Neuronal stem cell (in vitro differentiated cells): ENCODE measurements around the gene ZNF343. TPM values are rescaled to one million over a fixed set of nuclear protein-coding genes. Genes with fewer than 3 reads are reported as not detected.

Source experiments
- DNase-seq: peaks from one replicate; pipeline ENCODE4 v3.0.0-alpha.2; 2013; ENCODE audit warnings: low spot score
- H2AFZ ChIP-seq: one replicate; pipeline ENCODE4 v1.6.1; 2013; ENCODE audit warnings: mild to moderate bottlenecking, low read length, inconsistent platforms
- H2AK5ac ChIP-seq: 2 replicates; pipeline ENCODE4 v1.6.1; 2013; ENCODE audit warnings: low read depth, mild to moderate bottlenecking, inconsistent platforms, low read length, moderate library complexity, mixed read lengths
- H2BK120ac ChIP-seq: 2 replicates; pipeline ENCODE4 v1.6.1; 2013; ENCODE audit warnings: low read depth, mild to moderate bottlenecking, inconsistent platforms, low read length, moderate library complexity, mixed read lengths
- H2BK12ac ChIP-seq: one replicate; pipeline ENCODE4 v1.6.1; 2013; ENCODE audit warnings: low read length, inconsistent platforms
- H2BK15ac ChIP-seq: 2 replicates; pipeline ENCODE4 v1.6.1; 2013; ENCODE audit warnings: mild to moderate bottlenecking, low read length, inconsistent platforms, mixed read lengths
- H2BK5ac ChIP-seq: one replicate; pipeline ENCODE4 v1.6.1; 2013; ENCODE audit warnings: inconsistent platforms, mild to moderate bottlenecking, low read length, moderate library complexity
- H3K14ac ChIP-seq: one replicate; pipeline ENCODE4 v1.6.1; 2013; ENCODE audit warnings: low read length, inconsistent platforms
- H3K18ac ChIP-seq: 2 replicates; pipeline ENCODE4 v1.6.1; 2013; ENCODE audit warnings: low read length, inconsistent platforms
- H3K23ac ChIP-seq: 2 replicates; pipeline ENCODE4 v1.6.1; 2013; ENCODE audit warnings: low read depth, mild to moderate bottlenecking, mixed read lengths, low read length, inconsistent platforms; ENCODE audit not compliant: poor library complexity
- H3K27ac ChIP-seq: replicated peaks from 3 replicates; pipeline ENCODE4 v1.5.1; 2013; ENCODE audit warnings: low read length, inconsistent platforms
- H3K27me3 ChIP-seq, 3 experiments: 2 replicates each; pipeline ENCODE4 v1.6.1; 2013; ENCODE audit warnings: low read length in 3 of 3, mild to moderate bottlenecking in 2 of 3, inconsistent platforms in 1 of 3, low read depth in 1 of 3, mixed read lengths in 1 of 3, moderate library complexity in 1 of 3; ENCODE audit not compliant: control insufficient read depth in 3 of 3, insufficient read depth in 3 of 3
- H3K36me3 ChIP-seq, 2 donors: replicated peaks in 1 of 2; 2 replicates each; pipeline ENCODE4 v1.6.1; 2013; ENCODE audit warnings: low read length in 2 of 2; ENCODE audit not compliant: control insufficient read depth in 2 of 2, insufficient read depth in 2 of 2
- H3K4ac ChIP-seq: 2 replicates; pipeline ENCODE4 v1.6.1; 2013; ENCODE audit warnings: inconsistent platforms, mild to moderate bottlenecking, low read length, moderate library complexity
- H3K4me1 ChIP-seq, 2 donors: 1 replicate in 1 of 2; 2 replicates in 1 of 2; pipeline ENCODE4 v1.6.1; 2013; ENCODE audit warnings: low read length in 2 of 2, low read depth in 1 of 2; ENCODE audit not compliant: control insufficient read depth in 2 of 2, insufficient read depth in 1 of 2
- H3K4me2 ChIP-seq: one replicate; pipeline ENCODE4 v1.6.1; 2013; ENCODE audit warnings: mild to moderate bottlenecking, low read length, inconsistent platforms; ENCODE audit not compliant: insufficient read depth, poor library complexity, severe bottlenecking
- H3K4me3 ChIP-seq, 2 donors: 2 replicates each; pipeline ENCODE4 v1.5.1; 2013; ENCODE audit warnings: low read length in 2 of 2, mild to moderate bottlenecking in 2 of 2, inconsistent platforms in 1 of 2, moderate library complexity in 1 of 2
- H3K79me1 ChIP-seq: one replicate; pipeline ENCODE4 v1.6.1; 2013; ENCODE audit warnings: low read depth, mild to moderate bottlenecking, inconsistent platforms, low read length, moderate library complexity
- H3K9ac ChIP-seq: one replicate; pipeline ENCODE4 v1.6.1; 2013; ENCODE audit warnings: mild to moderate bottlenecking, low read depth, low read length, inconsistent platforms; ENCODE audit not compliant: poor library complexity
- H3K9me3 ChIP-seq, 2 donors: replicated peaks in 1 of 2; 2 replicates each; pipeline versions ENCODE3 to v1.6.1; 2013; ENCODE audit warnings: low read length in 2 of 2, mild to moderate bottlenecking in 2 of 2, inconsistent platforms in 1 of 2, low read depth in 1 of 2, mixed read lengths in 1 of 2, moderate library complexity in 1 of 2; ENCODE audit not compliant: control insufficient read depth in 2 of 2, insufficient read depth in 1 of 2
- H4K8ac ChIP-seq: one replicate; pipeline ENCODE4 v1.6.1; 2013; ENCODE audit warnings: low read depth, mild to moderate bottlenecking, inconsistent platforms, low read length, moderate library complexity
- H4K91ac ChIP-seq: one replicate; pipeline ENCODE4 v1.6.1; 2013; ENCODE audit warnings: low read length, low read depth, mild to moderate bottlenecking, inconsistent platforms; ENCODE audit not compliant: poor library complexity
- whole genome bisulfite sequencing, 2 donors: extraction: QIAGEN DNeasy Blood & Tissue Kit; methylation state at CpG; one replicate each; pipeline ENCODE4 v1.1.7; 2013; ENCODE audit warnings: missing lambda C conversion rate in 2 of 2, mixed read lengths in 1 of 2; ENCODE audit not compliant: insufficient read length in 2 of 2, insufficient replicate concordance in 1 of 2; ENCODE audit errors: extremely low coverage in 2 of 2; 5-methylcytosine and 5-hydroxymethylcytosine counted together
- polyA plus RNA-seq, 2 experiments: library from polyadenylated mRNA; stranded (reverse); fragments of 200-250 nt; gene quantifications; one replicate each; pipeline ENCODE4 v1.2.3, GENCODE V29; 2013

Gene ZNF343
- polyA plus RNA-seq (2013, experiment 1 of 2): 4.8 TPM
- 5.0 TPM for polyA plus RNA-seq (2013, experiment 2 of 2)

DNA sequence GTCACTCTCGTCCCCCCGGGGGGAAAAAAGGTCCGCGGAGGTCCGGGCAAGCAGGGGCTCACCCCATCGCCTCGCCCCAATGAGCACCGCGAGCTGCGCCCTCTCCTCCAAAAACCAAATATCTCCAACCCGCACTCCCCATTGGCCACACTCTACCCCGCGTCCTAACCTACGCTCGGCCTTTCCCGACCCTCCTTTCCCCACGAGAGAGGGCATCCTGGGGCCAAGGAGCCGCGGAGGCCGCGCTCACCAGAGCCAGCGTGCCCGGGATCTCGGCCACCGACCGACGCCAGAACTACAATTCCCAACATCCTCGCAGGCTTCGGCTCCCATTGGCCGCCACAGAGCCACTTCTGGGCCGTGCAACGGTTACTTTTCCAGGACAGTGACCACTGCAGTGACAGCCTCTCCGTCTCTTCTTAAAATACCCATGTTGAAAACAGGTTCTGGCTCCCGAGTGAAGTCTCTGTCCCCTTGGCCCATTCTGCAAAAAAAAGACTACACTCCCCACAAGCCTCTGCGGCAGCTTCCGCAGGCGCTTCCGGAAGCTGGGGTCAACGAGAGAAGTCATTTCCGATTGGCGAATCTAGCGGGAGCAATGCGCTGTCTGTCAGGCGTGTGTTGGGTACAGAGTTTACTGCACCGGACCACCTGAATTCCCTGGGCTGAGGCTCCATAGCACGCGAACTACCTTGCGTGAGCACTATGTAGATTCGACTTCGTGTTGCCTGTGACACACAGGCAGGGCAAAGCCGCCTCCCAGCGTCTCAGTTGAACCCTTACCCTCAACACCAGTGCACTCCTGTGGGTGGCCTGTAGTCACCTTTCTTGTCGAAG, at the start of gene ZNF343:
ZNF343 (minus strand) TSS at position 285 of the 837 bp plus-strand sequence. CDS start 15,020 bp downstream, outside the sequence.
- H3K27ac ChIP-seq: peak within 1 kb of the TSS; percentile 41

DNA sequence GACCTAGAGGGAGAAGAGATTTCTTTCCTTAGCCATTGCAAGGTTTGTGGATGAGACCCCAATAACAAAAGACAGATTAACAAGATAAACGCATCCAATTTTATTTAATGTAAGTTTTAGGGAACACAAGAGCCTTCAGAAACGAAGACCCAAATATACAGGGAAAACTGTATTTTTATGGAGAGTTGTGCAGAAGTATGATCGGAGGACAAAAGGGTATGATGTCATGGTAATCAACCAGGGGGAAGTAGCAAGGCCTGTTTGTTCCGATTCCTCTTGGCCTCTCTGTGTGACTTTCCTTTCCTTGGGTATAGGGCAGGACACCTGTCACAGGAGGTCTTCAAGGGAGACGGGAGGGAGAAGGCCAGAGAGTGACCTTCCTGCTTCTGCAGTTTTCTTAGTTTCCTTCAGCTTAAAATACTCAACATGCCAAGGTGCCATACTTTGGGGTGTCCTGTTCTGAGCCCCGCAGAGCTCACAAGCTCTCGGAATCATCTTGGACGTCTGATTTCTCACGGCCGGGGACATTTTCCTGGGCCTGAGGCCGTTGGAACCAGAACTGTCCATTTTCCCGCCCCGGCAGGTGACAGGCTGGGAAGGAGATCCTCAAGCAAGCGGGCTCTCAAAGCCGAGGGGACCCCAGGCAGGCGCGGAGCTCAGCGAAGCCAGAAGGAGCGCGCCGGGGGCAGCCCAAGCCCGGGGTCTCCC, 49.3 kb upstream of the ZNF343 start:
- Histone ChIP-seq H3K79me1 (no peaks in the 10 kb centered on the region), H2BK15ac (no peak overlapping the region), H3K14ac (no peak overlapping the region), H3K36me3 (no peaks in the 10 kb centered on the region), H3K4me1 (peaks cover 4 to 9% of the 10 kb centered on the region in 2 donors), H3K4me3 (peak overlapping the region in 1 of 2 donors; percentile 66), H3K27ac (no peak overlapping the region), H2AFZ (peak overlapping the region; percentile 86), H3K4me2 (peak overlapping the region; percentile 83), H3K9ac (no peak overlapping the region), H4K91ac (no peak overlapping the region), H2BK120ac (no peak overlapping the region), H3K18ac (peak overlapping the region; percentile 66), H3K4ac (no peak overlapping the region), H2AK5ac (no peak overlapping the region), H2BK12ac (no peak overlapping the region), H3K9me3 (peaks cover 0 to 4% of the 10 kb centered on the region in 2 donors), H3K23ac (no peak overlapping the region), H4K8ac (no peak overlapping the region), H2BK5ac (no peak overlapping the region), H3K27me3 (peaks cover 14 to 91% (median 34%) of the 10 kb centered on the region in 3 experiments)
- no peak for DNase-seq
- WGBS, 2 donors: no CpG with 5 or more reads among the region's 22 CpGs

More for the DNA sequence above, at the start of gene ZNF343:
- peaks cover 4% of the 10 kb centered on the region for H3K79me1 ChIP-seq
- H4K91ac ChIP-seq: no peak within 1 kb of the TSS
- peak within 1 kb of the TSS; percentile 56 to 96 for H3K4me3 ChIP-seq
- peak within 1 kb of the TSS; percentile 96 for H3K18ac ChIP-seq
- peak within 1 kb of the TSS; percentile 63 for H2AK5ac ChIP-seq
- peak within 1 kb of the TSS; percentile 83 for H3K4me2 ChIP-seq
- H3K27me3 ChIP-seq: peaks cover 0 to 5% (median 0%) of the 10 kb centered on the region in 3 experiments
- H2BK5ac ChIP-seq: peak within 1 kb of the TSS; percentile 0
- DNase-seq: peak; percentile 76
- H2BK15ac ChIP-seq: peak within 1 kb of the TSS; percentile 58
- peak within 1 kb of the TSS; percentile 89 for H2AFZ ChIP-seq
- peak within 1 kb of the TSS; percentile 98 for H3K9ac ChIP-seq
- no peak within 1 kb of the TSS for H3K4ac ChIP-seq
- H3K36me3 ChIP-seq: no peaks in the 10 kb centered on the region
- H3K9me3 ChIP-seq: no peaks in the 10 kb centered on the region
- no peak within 1 kb of the TSS for H2BK120ac ChIP-seq
- no CpG with 5 or more reads among the region's 53 CpGs for WGBS, 2 donors
- peak within 1 kb of the TSS; percentile 41 for H2BK12ac ChIP-seq
- H3K14ac ChIP-seq: peak within 1 kb of the TSS; percentile 75
- peaks cover 5 to 9% of the 10 kb centered on the region in 2 donors for H3K4me1 ChIP-seq
- H3K23ac ChIP-seq: peak within 1 kb of the TSS; percentile 80
- peak within 1 kb of the TSS; percentile 52 for H4K8ac ChIP-seq

DNA sequence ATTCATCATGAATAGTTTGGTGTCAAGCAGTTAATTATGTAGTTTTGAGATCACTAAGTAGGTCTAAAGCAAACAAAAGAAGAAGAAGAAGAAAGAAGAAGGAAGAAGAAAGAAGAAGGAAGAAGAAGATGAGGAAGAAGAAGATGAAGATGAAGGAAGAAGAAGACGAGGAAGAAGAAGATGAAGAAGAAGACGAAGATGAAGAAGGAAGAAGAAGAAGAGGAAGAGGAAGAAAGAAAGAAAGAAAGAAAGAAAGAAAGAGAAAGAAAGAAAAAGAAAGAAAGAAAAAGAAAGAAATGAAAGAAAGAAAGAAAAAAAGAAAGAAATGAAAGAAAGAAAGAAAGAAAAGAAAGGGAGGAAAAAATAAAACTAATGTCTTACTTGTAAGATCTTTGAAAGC, 36.9 kb upstream of the ZNF343 start:
- Histone ChIP-seq H3K18ac (no peak overlapping the region), H3K9ac (no peak overlapping the region), H3K36me3 (no peaks in the 10 kb centered on the region), H3K79me1 (no peaks in the 10 kb centered on the region), H3K4me2 (no peak overlapping the region), H4K91ac (no peak overlapping the region), H3K14ac (no peak overlapping the region), H3K4ac (no peak overlapping the region), H2AK5ac (no peak overlapping the region), H3K9me3 (no peaks in the 10 kb centered on the region), H2AFZ (no peak overlapping the region), H4K8ac (no peak overlapping the region), H3K23ac (no peak overlapping the region), H2BK15ac (no peak overlapping the region), H2BK5ac (no peak overlapping the region), H3K4me3 (no peak overlapping the region), H3K27me3 (peaks cover 0 to 42% (median 0%) of the 10 kb centered on the region in 3 experiments), H3K4me1 (no peaks in the 10 kb centered on the region), H2BK120ac (no peak overlapping the region), H2BK12ac (no peak overlapping the region), H3K27ac (no peak overlapping the region)
- WGBS, 2 donors: 100% methylated on average over 2 of the region's 2 CpGs
- DNase-seq: no peak

DNA sequence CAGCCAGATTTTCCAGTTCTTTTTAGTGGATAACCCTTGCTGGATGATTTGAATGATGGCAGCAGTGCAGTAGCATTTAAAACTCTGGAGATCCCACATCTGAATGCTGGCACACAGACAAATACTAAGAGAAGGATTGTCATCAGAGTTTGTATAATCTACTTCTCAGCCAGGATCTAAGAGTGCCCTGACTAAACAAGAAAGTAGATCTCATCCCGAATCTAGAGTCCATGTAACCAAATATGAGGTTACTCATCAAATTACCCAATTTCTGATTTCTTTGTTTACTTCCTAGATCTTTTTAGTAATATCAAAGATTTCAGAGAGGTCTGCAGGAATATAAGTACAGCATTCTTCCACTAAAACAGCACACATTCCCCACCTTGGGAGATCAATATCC, 35.5 kb upstream of the ZNF343 start:
- H3K14ac ChIP-seq: no peak overlapping the region
- DNase-seq: no peak
- no peak overlapping the region for H2BK12ac ChIP-seq
- H3K9ac ChIP-seq: no peak overlapping the region
- H3K4ac ChIP-seq: no peak overlapping the region
- no peaks in the 10 kb centered on the region for H3K9me3 ChIP-seq
- H3K4me2 ChIP-seq: no peak overlapping the region
- no peak overlapping the region for H2BK5ac ChIP-seq
- no peak overlapping the region for H3K27ac ChIP-seq
- no CpG with 5 or more reads among the region's 1 CpG for WGBS, 2 donors
- peaks cover 0 to 30% (median 0%) of the 10 kb centered on the region in 3 experiments for H3K27me3 ChIP-seq
- H3K36me3 ChIP-seq: no peaks in the 10 kb centered on the region
- no peak overlapping the region for H2BK120ac ChIP-seq
- no peak overlapping the region for H4K8ac ChIP-seq
- no peak overlapping the region for H3K4me3 ChIP-seq
- H2AFZ ChIP-seq: no peak overlapping the region
- H2AK5ac ChIP-seq: no peak overlapping the region
- peaks cover 0 to 5% of the 10 kb centered on the region in 2 donors for H3K4me1 ChIP-seq
- no peak overlapping the region for H2BK15ac ChIP-seq
- no peaks in the 10 kb centered on the region for H3K79me1 ChIP-seq
- no peak overlapping the region for H3K23ac ChIP-seq
- H4K91ac ChIP-seq: no peak overlapping the region
- H3K18ac ChIP-seq: no peak overlapping the region
